Measurements from ENCODE around the gene RUSC1. TPM values are rescaled to one million over a fixed set of nuclear protein-coding genes. Genes with fewer than 3 reads are reported as not detected.

The RUSC1 gene
- total RNA-seq, 1 experiment from 2014 or later, result 69.2 TPM

GRCh38 chr1:155322953-155323728, 2.4 kb downstream of the RUSC1 start:
- ATAC-seq (peak; percentile 64), DNase-seq (ENCODE audit: low read depth, low spot score) (peak; percentile 72)
- Histone ChIP-seq H3K9me2 (ENCODE audit: insufficient read depth) (no peaks in the 10 kb centered on the region), H3K36me3 (ENCODE audit: control insufficient read depth in 1 of 2, insufficient read depth in 2 of 2, low read length in 2 of 2) (peaks cover 28 to 37% of the 10 kb centered on the region in 2 experiments; a peak in 3 of 4 replicates), H3K27me3 (ENCODE audit: insufficient read depth, low read length) (no peaks in the 10 kb centered on the region), H3K4me2 (ENCODE audit: low read length) (peak overlapping the region; percentile 100), H3K9me3 (ENCODE audit: control insufficient read depth in 1 of 2, insufficient read depth in 1 of 2, low read depth in 1 of 2, low read length in 2 of 2) (no peaks in the 10 kb centered on the region), H3K9ac (ENCODE audit: low read length) (peak overlapping the region; percentile 87), H4K20me1 (ENCODE audit: insufficient read depth) (no peaks in the 10 kb centered on the region), H3K4me1 (ENCODE audit: control insufficient read depth in 1 of 2, insufficient read depth in 2 of 2, low read length in 2 of 2) (peaks cover 15 to 25% of the 10 kb centered on the region in 2 experiments), H3K4me3 (replicated peaks in 1 of 2; ENCODE audit: low read depth in 1 of 2, low read length in 2 of 2) (peak overlapping the region; percentile 83 to 96), H3K27ac (ENCODE audit: low read depth, low read length) (peak overlapping the region; percentile 96), H3K79me2 (ENCODE audit: insufficient read depth, low read length) (peaks cover 37% of the 10 kb centered on the region; the same call in 1 of the 2 replicates), H2AFZ (ENCODE audit: low read depth, low read length, poor library complexity, severe bottlenecking) (peak overlapping the region; percentile 45)
- CTCF ChIA-PET, result interaction anchor here (1.0 to 3.9 kb wide), 10 partner anchors 15 to 177 kb away, joined by 3 to 44 read pairs (median 6); partner anchors contain the start of genes FDPS, HCN3, KRTCAP2 and MTX1
- RAD21 ChIA-PET (ENCODE audit: low non-redundant PET in 1 of 2, low total read pairs in 2 of 2, uncharacterized antibody in 2 of 2, unreplicated experiment in 2 of 2), result interaction anchor here (0.9 to 1.5 kb wide), 4 partner anchors 50 to 72 kb away, joined by 3 to 9 read pairs (median 4); partner anchors contain the start of genes CLK2 (in 1 of the 2) and SCAMP3 (in 1 of the 2)
- intact Hi-C loops (cut with micrococcal nuclease), result loop anchor here (1.0 to 10.0 kb wide), 3 partner anchors 46 to 269 kb away; partner anchors contain the start of genes HCN3, KRTCAP2 and TRIM46
- TF ChIP-seq SRF (IDR thresholded peaks at IDR 0.05; ENCODE audit: low read depth) (no peak), TCF7L2 (IDR thresholded peaks at IDR 0.05; ENCODE audit: borderline replicate concordance, extremely low read depth, insufficient read depth, insufficient read length) (no peak), YY1 (IDR thresholded peaks at IDR 0.05; ENCODE audit: extremely low read depth, insufficient replicate concordance, low read depth, low read length) (peak; percentile 73), POLR2AphosphoS5 (IDR thresholded peaks at IDR 0.05; ENCODE audit: low read depth, low read length) (peak; percentile 56), CBX3 (IDR thresholded peaks at IDR 0.05; ENCODE audit: low read depth) (no peak), SP1 (IDR thresholded peaks at IDR 0.05; ENCODE audit: low read depth) (no peak), POLR2A (IDR thresholded peaks at IDR 0.05; ENCODE audit: borderline replicate concordance, extremely low read depth, insufficient read depth, insufficient read length) (peak; percentile 12), CTCF (IDR thresholded peaks at IDR 0.05 in 2 of 3, conservative IDR thresholded peaks at IDR 0.05 in 1 of 3; ENCODE audit: borderline replicate concordance in 1 of 3, insufficient read depth in 1 of 3, low read depth in 2 of 3, low read length in 2 of 3) (peak in 2 of 3 experiments; percentile 82 to 95; a peak in 4 of 6 replicates)
- POLR2A ChIA-PET, result interaction anchor here (0.6 to 1.7 kb wide), 5 partner anchors 15 to 682 kb away, joined by 3 to 11 read pairs (median 5); partner anchors contain the start of genes CLK2 and FDPS
- BruUV-seq (replicated peaks), result no TSS peak

Data from HCT116 (cell line).